GM12878 (cell line): Measurements from ENCODE around the gene FASTK. TPM values are rescaled to one million over a fixed set of nuclear protein-coding genes. Genes with fewer than 3 reads are reported as not detected.

Source experiments
- ATAC-seq: fragments of 200-7000 bp; cut with Tn5 transposase; 3 replicates; pipeline ENCODE4 v1.9.1; 2020; ENCODE audit warnings: mild to moderate bottlenecking, moderate library complexity
- BruUV-seq: library from RNA; stranded (reverse); fragments of 400-500 nt; replicated peaks from 2 replicates; lab custom pipeline; 2021; lab: Mats Ljungman, UMichigan
- CTCF ChIA-PET: fragments of 300-600 bp; sonication (Branson Sonifier 250); formaldehyde crosslinking; extraction: SDS; loops from one replicate; lab custom pipeline; 2021; ENCODE audit warnings: inconsistent platforms; lab: Yijun Ruan, JAX
- POLR2A ChIA-PET: fragments of 350-600 bp; formaldehyde crosslinking; extraction: SDS; loops from one replicate; lab custom pipeline; 2021; ENCODE audit warnings: inconsistent platforms; lab: Charles Lee
- RAD21 ChIA-PET: fragments of 300-600 bp; sonication (Branson Sonifier 250); formaldehyde crosslinking; loops from one replicate; lab custom pipeline; 2023; ENCODE audit warnings: antibody characterized with exemption; ENCODE audit not compliant: unreplicated experiment; lab: Charles Lee
- SMC1A ChIA-PET: fragments of 300-600 bp; sonication (Branson Sonifier 250); formaldehyde crosslinking; loops from one replicate; lab custom pipeline; 2023; ENCODE audit not compliant: unreplicated experiment, uncharacterized antibody; lab: Charles Lee
- DNase-seq: peaks from one replicate; pipeline ENCODE4 v3.0.0-alpha.2; 2011; ENCODE audit warnings: low read depth, low spot score
- FAIRE-seq: peaks from 3 replicates; lab custom pipeline; 2011; peaks lifted over from hg19 to GRCh38; lab: Jason Lieb, UNC
- H2AFZ ChIP-seq: 2 replicates; pipeline ENCODE4 v1.6.0; 2011; ENCODE audit warnings: low read depth, low read length, control low read depth; ENCODE audit not compliant: control insufficient read depth
- H3K27ac ChIP-seq: 2 replicates; pipeline ENCODE4 v1.5.1; 2011; ENCODE audit warnings: control low read depth; ENCODE audit not compliant: control insufficient read depth, insufficient read depth
- H3K27me3 ChIP-seq, 2 experiments: replicated peaks in 1 of 2; 2 replicates each; pipeline versions ENCODE4 v1.6.0 to v1.6.1; 2011; ENCODE audit warnings: low read length in 1 of 2; ENCODE audit not compliant: control insufficient read depth in 2 of 2, insufficient read depth in 2 of 2
- H3K36me3 ChIP-seq, 2 experiments: 2 replicates each; pipeline ENCODE4 v1.5.1; 2011; ENCODE audit warnings: low read length in 1 of 2; ENCODE audit not compliant: control insufficient read depth in 2 of 2, insufficient read depth in 2 of 2
- H3K4me1 ChIP-seq: 2 replicates; pipeline ENCODE4 v1.6.1; 2011; ENCODE audit warnings: mild to moderate bottlenecking, low read length, moderate library complexity, mixed read lengths; ENCODE audit not compliant: control insufficient read depth, insufficient read depth
- H3K4me2 ChIP-seq: 2 replicates; pipeline ENCODE4 v1.6.0; 2011; ENCODE audit warnings: control low read depth; ENCODE audit not compliant: control insufficient read depth, insufficient read depth
- H3K4me3 ChIP-seq: fragments of 200-600 bp; sonication (generic); 2 replicates; pipeline ENCODE4 v1.5.1; 2016
- H3K79me2 ChIP-seq: 2 replicates; pipeline ENCODE4 v1.6.0; 2011; ENCODE audit warnings: low read length; ENCODE audit not compliant: control insufficient read depth, insufficient read depth
- H3K9ac ChIP-seq: 2 replicates; pipeline ENCODE4 v1.8.0; 2011; ENCODE audit warnings: low read length, control low read depth, mixed read lengths; ENCODE audit not compliant: control insufficient read depth, insufficient read depth
- H3K9me3 ChIP-seq: replicated peaks from 3 replicates; pipeline ENCODE4 v1.5.1; 2011; ENCODE audit warnings: mild to moderate bottlenecking, low read length; ENCODE audit not compliant: control insufficient read depth, insufficient read depth
- H4K20me1 ChIP-seq: 2 replicates; pipeline ENCODE4 v1.6.0; 2011; ENCODE audit not compliant: control insufficient read depth, insufficient read depth
- CBFB ChIP-seq: IDR thresholded peaks from 2 replicates; pipeline ENCODE4 v1.6.1; 2016; ENCODE audit warnings: antibody characterized with exemption, low read depth
- CBX3 ChIP-seq: fragments of 200-600 bp; sonication (generic); IDR thresholded peaks from 2 replicates; pipeline ENCODE4 v1.6.1; 2016; ENCODE audit warnings: low read depth, borderline replicate concordance
- CHD2 ChIP-seq: IDR thresholded peaks from 2 replicates; pipeline ENCODE4 v1.6.1; 2011; ENCODE audit warnings: low read depth, low read length, improper control_type of control experiment, borderline replicate concordance
- EP300 ChIP-seq, 2 experiments: fragments of 150-350 bp in 1 of 2; IDR thresholded peaks; 2 replicates each; pipeline ENCODE4 v1.6.1; 2011 to 2012; ENCODE audit warnings: low read depth in 2 of 2, low read length in 2 of 2, borderline replicate concordance in 1 of 2, improper control_type of control experiment in 1 of 2, inconsistent platforms in 1 of 2; ENCODE audit not compliant: control insufficient read depth in 1 of 2
- NR2C2 ChIP-seq: IDR thresholded peaks from 2 replicates; pipeline ENCODE4 v1.6.1; 2011; ENCODE audit warnings: borderline replicate concordance, low read depth; ENCODE audit not compliant: control insufficient read depth, insufficient read length
- PML ChIP-seq: IDR thresholded peaks from 2 replicates; pipeline ENCODE4 v1.6.1; 2012; ENCODE audit warnings: low read length, inconsistent platforms
- POLR2A ChIP-seq: IDR thresholded peaks from 2 replicates; pipeline ENCODE4 v1.6.1; 2011; ENCODE audit warnings: low read depth, mild to moderate bottlenecking, low read length
- SMARCA5 ChIP-seq: fragments of 450-650 bp; IDR thresholded peaks from 2 replicates; pipeline ENCODE4 v1.6.1; 2017; ENCODE audit warnings: mild to moderate bottlenecking
- ZBED1 ChIP-seq: IDR thresholded peaks from 2 replicates; pipeline ENCODE4 v1.6.1; 2016; ENCODE audit warnings: borderline replicate concordance
- ZSCAN29 ChIP-seq: fragments of 450-650 bp; IDR thresholded peaks from 2 replicates; pipeline ENCODE4 v1.6.1; 2017; ENCODE audit warnings: mild to moderate bottlenecking, moderate library complexity
- WGBS: methylation state at CpG from one replicate; pipeline ENCODE4 v1.1.6; 2016; ENCODE audit warnings: low lambda C conversion rate; ENCODE audit not compliant: insufficient replicate concordance, insufficient coverage; ENCODE audit errors: missing lambda C conversion rate; 5-methylcytosine and 5-hydroxymethylcytosine counted together
- in situ Hi-C: fragments of 300-500 bp; cut with MboI; formaldehyde crosslinking; loops from 9 replicates; pipeline ENCODE4 v1.14.3; 2018; ENCODE audit warnings: mixed read lengths
- intact Hi-C: fragments of 100-400 bp; cut with micrococcal nuclease; formaldehyde crosslinking; loops from one replicate; pipeline ENCODE4 v1.14.2; 2022; ENCODE audit not compliant: unreplicated experiment
- polyA plus RNA-seq, 11 experiments: library from polyadenylated mRNA; depleted of rRNA in 4 of 11; unstranded in 6 of 11; stranded (reverse) in 5 of 11; fragments of >200 nt; fragmentation: Nextera tagmentation in 4 of 11; fragmentation: Illumina TruSeq in 1 of 11; extraction: Ambion mirVana in 4 of 11; extraction: Trizol in 1 of 11; gene quantifications; 1 replicate in 1 of 11; 2 replicates in 10 of 11; pipeline versions ENCODE4 v1.2.1 to v1.2.3, GENCODE V29; 2011 to 2016; ENCODE audit warnings: inconsistent platforms in 2 of 11, missing spikeins in 2 of 11, low read depth in 1 of 11
- total RNA-seq, 4 experiments: library from RNA; depleted of rRNA in 3 of 4; stranded (reverse); fragments of >200 nt in 3 of 4; fragmentation: Illumina TruSeq in 1 of 4; extraction: Trizol in 1 of 4; gene quantifications; 2 replicates each; pipeline versions ENCODE4 v1.2.1 to v1.2.3, GENCODE V29; 2013 to 2021
- TF ChIP-seq, protein P1 (sequence below): IDR thresholded peaks from 2 replicates; pipeline ENCODE4 v1.6.1; 2011; ENCODE audit warnings: borderline replicate concordance, low read depth, mild to moderate bottlenecking, moderate library complexity, mixed read lengths, low read length; ENCODE audit not compliant: insufficient read depth; ENCODE audit errors: extremely low read length

The FASTK gene
- total and polyA plus RNA-seq, 10 of the 15 experiments (the other 5 are each of a cell fraction or from before 2014, with no cell fraction given), result 0.19 to 102 (median 54.5) TPM

DNA sequence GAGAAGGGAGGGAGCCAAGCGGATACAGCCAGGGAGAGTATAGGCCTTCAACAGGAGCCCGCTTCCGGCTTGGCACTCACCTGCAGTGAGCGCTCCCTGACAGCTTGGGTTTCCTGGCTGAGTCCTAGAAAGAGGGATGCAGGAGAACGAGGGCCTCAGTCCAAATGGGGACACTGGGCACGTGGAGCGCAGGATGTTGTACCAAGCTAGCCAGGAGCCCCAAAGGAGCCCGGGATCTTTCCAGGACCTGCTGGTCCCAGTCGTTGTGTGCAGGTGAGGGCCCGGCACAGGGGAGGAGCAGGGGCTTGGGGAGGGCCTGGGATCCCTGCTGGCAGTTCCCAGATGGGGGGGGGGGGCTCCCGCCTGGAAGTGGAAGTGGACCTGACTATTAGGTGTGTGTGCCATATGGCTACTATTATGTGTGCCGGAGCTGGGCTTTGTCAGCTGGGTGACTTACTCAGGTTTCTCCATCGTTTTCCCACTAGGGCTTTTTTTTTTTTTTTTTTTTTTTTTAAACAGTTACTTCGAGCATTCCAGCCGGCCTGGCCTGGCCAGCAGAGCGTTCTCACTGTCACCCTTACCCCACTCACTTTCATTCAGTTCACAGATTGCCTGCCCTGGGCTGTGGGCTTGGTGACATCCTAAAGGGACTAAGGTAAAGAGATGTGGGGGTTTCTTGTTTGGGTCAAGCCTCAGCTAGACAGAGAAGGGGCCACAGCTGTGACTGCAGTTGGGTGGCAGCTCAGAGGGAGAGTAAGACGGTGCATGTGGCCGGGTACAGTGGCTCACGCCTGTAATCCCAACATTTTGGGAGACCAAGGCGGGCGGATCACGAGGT is 9.5 kb upstream of the FASTK start:
- WGBS, result 91% methylated on average over 19 of the region's 22 CpGs
- peak overlapping the region; percentile 80; the same call in 1 of the 2 replicates for H3K27ac ChIP-seq
- no TSS peak for BruUV-seq
- FAIRE-seq (no peak), DNase-seq (no peak), ATAC-seq (no peak)
- intact Hi-C loops, result loop anchor here (2.0 kb wide), 2 partner anchors 21 to 31 kb away; partner anchors contain the start of gene SLC4A2
- H3K27me3 ChIP-seq, result no peaks in the 10 kb centered on the region
- RAD21 ChIA-PET, result interaction anchor here (0.9 kb wide), 1 partner anchor 30 kb away, joined by 3 read pairs; no protein-coding TSS in a partner anchor
- peak overlapping the region; percentile 87; the same call in 1 of the 2 replicates for H3K4me3 ChIP-seq
- no peaks in the 10 kb centered on the region; the same call in 1 of the 2 replicates for H4K20me1 ChIP-seq
- H3K4me2 ChIP-seq, result peak overlapping the region; percentile 95; the same call in 1 of the 2 replicates
- peaks cover 77% of the 10 kb centered on the region for H3K79me2 ChIP-seq
- H3K4me1 ChIP-seq, result peaks cover 18% of the 10 kb centered on the region
- H3K36me3 ChIP-seq, result peaks cover 0 to 2% of the 10 kb centered on the region in 2 experiments; a peak in 2 of 4 replicates
- H3K9ac ChIP-seq, result no peak overlapping the region; the same call in 1 of the 2 replicates
- no peaks in the 10 kb centered on the region for H3K9me3 ChIP-seq
- H2AFZ ChIP-seq, result no peak overlapping the region
- TF ChIP-seq, protein P1, sequence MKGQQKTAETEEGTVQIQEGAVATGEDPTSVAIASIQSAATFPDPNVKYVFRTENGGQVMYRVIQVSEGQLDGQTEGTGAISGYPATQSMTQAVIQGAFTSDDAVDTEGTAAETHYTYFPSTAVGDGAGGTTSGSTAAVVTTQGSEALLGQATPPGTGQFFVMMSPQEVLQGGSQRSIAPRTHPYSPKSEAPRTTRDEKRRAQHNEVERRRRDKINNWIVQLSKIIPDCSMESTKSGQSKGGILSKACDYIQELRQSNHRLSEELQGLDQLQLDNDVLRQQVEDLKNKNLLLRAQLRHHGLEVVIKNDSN, result no peak
- no peak for TF ChIP-seq PML
- TF ChIP-seq POLR2A, result no peak
- TF ChIP-seq NR2C2, result no peak
- TF ChIP-seq CBX3, result no peak
- no peak for TF ChIP-seq EP300 (IDR thresholded peaks at IDR 0.05; ENCODE audit: borderline replicate concordance in 1 of 2, control insufficient read depth in 1 of 2, low read depth in 2 of 2, low read length in 2 of 2)
- TF ChIP-seq CHD2, result no peak
- TF ChIP-seq SMARCA5, result no peak
- no peak for TF ChIP-seq ZBED1
- no peak for TF ChIP-seq CBFB
- TF ChIP-seq ZSCAN29, result no peak
- TF ChIP-seq, all 136 proteins: peak for 0
- in situ Hi-C loops, result no loop called here
- ChIA-PET POLR2A (interaction anchor here (0.7 to 0.8 kb wide), 2 partner anchors 9 to 51 kb away, joined by 4 to 7 read pairs; partner anchors contain the start of gene FASTK), SMC1A (no interaction called here), CTCF (interaction anchor here (0.8 to 2.5 kb wide), 9 partner anchors 8 to 154 kb away, joined by 3 to 13 read pairs (median 4); no protein-coding TSS in a partner anchor)
